IPS-18a (cell line): ENCODE data around the gene PAN3.

Experiments used
- H3K27ac ChIP-seq: one replicate; pipeline ENCODE4 v1.5.1; 2013; ENCODE audit warnings: low read length
- H3K27me3 ChIP-seq: one replicate; pipeline ENCODE4 v1.6.1; 2013; ENCODE audit warnings: mild to moderate bottlenecking, low read length; ENCODE audit not compliant: control insufficient read depth, insufficient read depth
- H3K36me3 ChIP-seq: one replicate; pipeline ENCODE4 v1.6.1; 2013; ENCODE audit warnings: low read depth, low read length; ENCODE audit not compliant: control insufficient read depth
- H3K4me1 ChIP-seq: one replicate; pipeline ENCODE4 v1.6.1; 2013; ENCODE audit warnings: low read depth, low read length; ENCODE audit not compliant: control insufficient read depth
- H3K4me3 ChIP-seq: one replicate; pipeline ENCODE4 v1.5.1; 2013; ENCODE audit warnings: low read length
- H3K9ac ChIP-seq: one replicate; pipeline ENCODE4 v1.6.1; 2013; ENCODE audit warnings: mild to moderate bottlenecking, low read length, moderate library complexity
- H3K9me3 ChIP-seq: one replicate; pipeline ENCODE4 v1.6.1; 2013; ENCODE audit warnings: low read depth, low read length; ENCODE audit not compliant: control insufficient read depth

The PAN3 gene

GRCh38 chr13:28316129-28316528 is 177.8 kb downstream of the PAN3 start:
- Histone ChIP-seq H3K9me3 (no peaks in the 10 kb centered on the region), H3K9ac (no peak overlapping the region), H3K4me3 (no peak overlapping the region), H3K4me1 (no peaks in the 10 kb centered on the region), H3K36me3 (peaks cover 14% of the 10 kb centered on the region), H3K27me3 (no peaks in the 10 kb centered on the region), H3K27ac (no peak overlapping the region)

GRCh38 chr13:28316836-28317235 is 178.5 kb downstream of the PAN3 start:
- no peak overlapping the region for H3K4me3 ChIP-seq
- H3K36me3 ChIP-seq = peaks cover 16% of the 10 kb centered on the region
- H3K27ac ChIP-seq = no peak overlapping the region
- no peaks in the 10 kb centered on the region for H3K4me1 ChIP-seq
- no peak overlapping the region for H3K9ac ChIP-seq
- H3K9me3 ChIP-seq = no peaks in the 10 kb centered on the region
- no peaks in the 10 kb centered on the region for H3K27me3 ChIP-seq

GRCh38 chr13:28318496-28318895 is 180.2 kb downstream of the PAN3 start:
- Histone ChIP-seq H3K27ac (no peak overlapping the region), H3K4me1 (no peaks in the 10 kb centered on the region), H3K9me3 (no peaks in the 10 kb centered on the region), H3K9ac (no peak overlapping the region), H3K36me3 (peaks cover 16% of the 10 kb centered on the region), H3K27me3 (no peaks in the 10 kb centered on the region), H3K4me3 (no peak overlapping the region)

GRCh38 chr13:28319528-28319927 is 181.2 kb downstream of the PAN3 start:
- Histone ChIP-seq H3K27ac (no peak overlapping the region), H3K4me1 (no peaks in the 10 kb centered on the region), H3K9me3 (no peaks in the 10 kb centered on the region), H3K36me3 (peaks cover 16% of the 10 kb centered on the region), H3K27me3 (no peaks in the 10 kb centered on the region), H3K4me3 (no peak overlapping the region), H3K9ac (no peak overlapping the region)

GRCh38 chr13:28320209-28320608 is 181.9 kb downstream of the PAN3 start:
- H3K4me1 ChIP-seq = no peaks in the 10 kb centered on the region
- H3K9ac ChIP-seq = no peak overlapping the region
- no peaks in the 10 kb centered on the region for H3K27me3 ChIP-seq
- peaks cover 16% of the 10 kb centered on the region for H3K36me3 ChIP-seq
- no peak overlapping the region for H3K27ac ChIP-seq
- no peak overlapping the region for H3K4me3 ChIP-seq
- H3K9me3 ChIP-seq = no peaks in the 10 kb centered on the region

- Histone ChIP-seq H3K9ac (no peak overlapping the region), H3K4me3 (no peak overlapping the region), H3K27me3 (no peaks in the 10 kb centered on the region), H3K36me3 (peaks cover 16% of the 10 kb centered on the region), H3K9me3 (no peaks in the 10 kb centered on the region), H3K27ac (no peak overlapping the region), H3K4me1 (no peaks in the 10 kb centered on the region)
Observed at GRCh38 chr13:28320884-28321574, 182.7 kb downstream of the PAN3 start.

GRCh38 chr13:28321756-28322155 is 183.4 kb downstream of the PAN3 start:
- Histone ChIP-seq H3K4me1 (no peaks in the 10 kb centered on the region), H3K36me3 (peaks cover 16% of the 10 kb centered on the region), H3K9me3 (no peaks in the 10 kb centered on the region), H3K27ac (no peak overlapping the region), H3K9ac (no peak overlapping the region), H3K4me3 (no peak overlapping the region), H3K27me3 (no peaks in the 10 kb centered on the region)

GRCh38 chr13:28322256-28322905 is 184.0 kb downstream of the PAN3 start:
- Histone ChIP-seq H3K27me3 (no peaks in the 10 kb centered on the region), H3K36me3 (peaks cover 16% of the 10 kb centered on the region), H3K4me3 (no peak overlapping the region), H3K9me3 (no peaks in the 10 kb centered on the region), H3K4me1 (no peaks in the 10 kb centered on the region), H3K9ac (no peak overlapping the region), H3K27ac (no peak overlapping the region)

- Histone ChIP-seq H3K27ac (no peak overlapping the region), H3K9me3 (no peaks in the 10 kb centered on the region), H3K27me3 (no peaks in the 10 kb centered on the region), H3K9ac (no peak overlapping the region), H3K4me1 (no peaks in the 10 kb centered on the region), H3K36me3 (peaks cover 13% of the 10 kb centered on the region), H3K4me3 (no peak overlapping the region)
Observed at GRCh38 chr13:28324181-28324789, 185.9 kb downstream of the PAN3 start.

- Histone ChIP-seq H3K36me3 (peaks cover 10% of the 10 kb centered on the region), H3K27me3 (no peaks in the 10 kb centered on the region), H3K27ac (no peak overlapping the region), H3K4me3 (no peak overlapping the region), H3K9me3 (no peaks in the 10 kb centered on the region), H3K4me1 (no peaks in the 10 kb centered on the region), H3K9ac (no peak overlapping the region)
Observed at GRCh38 chr13:28325022-28325421, 186.7 kb downstream of the PAN3 start.

GRCh38 chr13:28326056-28326455 is 187.7 kb downstream of the PAN3 start:
- H3K27me3 ChIP-seq = no peaks in the 10 kb centered on the region
- peaks cover 6% of the 10 kb centered on the region for H3K36me3 ChIP-seq
- H3K27ac ChIP-seq = no peak overlapping the region
- H3K4me1 ChIP-seq = no peaks in the 10 kb centered on the region
- H3K9ac ChIP-seq = no peak overlapping the region
- no peak overlapping the region for H3K4me3 ChIP-seq
- no peaks in the 10 kb centered on the region for H3K9me3 ChIP-seq
